ENCODE measurements around the gene DHDDS. TPM values are rescaled to one million over a fixed set of nuclear protein-coding genes. Genes with fewer than 3 reads are reported as not detected.

Gene DHDDS
- total and polyA plus RNA-seq, 4 donors, result 22.6 to 57.4 (median 32.8) TPM

GRCh38 chr1:26387447-26387846 lies 44.7 kb upstream of the DHDDS start:
- 72 to 77% methylated on average over 7 of the region's 7 CpGs for WGBS, 2 donors
- DNase-seq, result no peak
- no peaks in the 10 kb centered on the region for H3K4me1 ChIP-seq (ENCODE audit: control insufficient read depth in 5 of 5, insufficient read depth in 5 of 5, low read length in 5 of 5)
- no peaks in the 10 kb centered on the region for H3K27me3 ChIP-seq (ENCODE audit: control insufficient read depth in 3 of 3, insufficient read depth in 3 of 3, low read length in 2 of 3)
- no peak overlapping the region for H3K27ac ChIP-seq (ENCODE audit: low read depth in 1 of 2, low read length in 1 of 2)
- TF ChIP-seq CTCF (IDR thresholded peaks at IDR 0.05; ENCODE audit: control extremely low read depth, extremely low read depth), result no peak
- ATAC-seq (ENCODE audit: insufficient read depth, low FRiP score), result no peak
- H3K36me3 ChIP-seq (ENCODE audit: control insufficient read depth in 4 of 4, insufficient read depth in 4 of 4, low read length in 4 of 4), result no peaks in the 10 kb centered on the region
- H3K9ac ChIP-seq (ENCODE audit: insufficient read depth in 1 of 2, low read length in 2 of 2), result no peak overlapping the region
- no peak overlapping the region for H3K4me3 ChIP-seq
- H3K9me3 ChIP-seq (ENCODE audit: control insufficient read depth in 4 of 4, insufficient read depth in 3 of 4, low read length in 3 of 4), result no peaks in the 10 kb centered on the region

GRCh38 chr1:26388791-26389445 lies 43.2 kb upstream of the DHDDS start:
- Histone ChIP-seq H3K36me3 (ENCODE audit: control insufficient read depth in 4 of 4, insufficient read depth in 4 of 4, low read length in 4 of 4) (no peaks in the 10 kb centered on the region), H3K4me1 (ENCODE audit: control insufficient read depth in 5 of 5, insufficient read depth in 5 of 5, low read length in 5 of 5) (no peaks in the 10 kb centered on the region), H3K9ac (ENCODE audit: insufficient read depth in 1 of 2, low read length in 2 of 2) (no peak overlapping the region), H3K27me3 (ENCODE audit: control insufficient read depth in 3 of 3, insufficient read depth in 3 of 3, low read length in 2 of 3) (no peaks in the 10 kb centered on the region), H3K4me3 (no peak overlapping the region), H3K9me3 (ENCODE audit: control insufficient read depth in 4 of 4, insufficient read depth in 3 of 4, low read length in 3 of 4) (no peaks in the 10 kb centered on the region), H3K27ac (ENCODE audit: low read depth in 1 of 2, low read length in 1 of 2) (no peak overlapping the region)
- TF ChIP-seq CTCF (IDR thresholded peaks at IDR 0.05; ENCODE audit: control extremely low read depth, extremely low read depth), result no peak
- WGBS, 2 donors, result 81 to 88% methylated on average over 7 of the region's 7 CpGs
- no peak for DNase-seq
- no peak for ATAC-seq (ENCODE audit: insufficient read depth, low FRiP score)

- H3K27me3 ChIP-seq (ENCODE audit: control insufficient read depth in 3 of 3, insufficient read depth in 3 of 3, low read length in 2 of 3), result no peaks in the 10 kb centered on the region
- 72% methylated on average over 4 of the region's 4 CpGs for WGBS, 2 donors
- H3K9ac ChIP-seq (ENCODE audit: insufficient read depth in 1 of 2, low read length in 2 of 2), result no peak overlapping the region
- TF ChIP-seq CTCF (IDR thresholded peaks at IDR 0.05; ENCODE audit: control extremely low read depth, extremely low read depth), result no peak
- no peaks in the 10 kb centered on the region for H3K36me3 ChIP-seq (ENCODE audit: control insufficient read depth in 4 of 4, insufficient read depth in 4 of 4, low read length in 4 of 4)
- no peak overlapping the region for H3K27ac ChIP-seq (ENCODE audit: low read depth in 1 of 2, low read length in 1 of 2)
- H3K9me3 ChIP-seq (ENCODE audit: control insufficient read depth in 4 of 4, insufficient read depth in 3 of 4, low read length in 3 of 4), result no peaks in the 10 kb centered on the region
- ATAC-seq (ENCODE audit: insufficient read depth, low FRiP score), result no peak
- no peak overlapping the region for H3K4me3 ChIP-seq
- no peaks in the 10 kb centered on the region for H3K4me1 ChIP-seq (ENCODE audit: control insufficient read depth in 5 of 5, insufficient read depth in 5 of 5, low read length in 5 of 5)
- DNase-seq, result no peak
These were observed 42.4 kb upstream of the DHDDS start for GRCh38 chr1:26389604-26390247.
